NCI-H2196 treated with DMSO at 0.1 percent for 48 hours (cell line): ENCODE data around the gene ALDH18A1.

Experiments
- DNase-seq: peaks from one replicate; lab custom pipeline; 2025; ENCODE audit not compliant: unreplicated experiment; lab: John Stamatoyannopoulos, UW

Gene ALDH18A1

GRCh38 chr10:95588025-95588424 lies 68.5 kb downstream of the ALDH18A1 start:
- no peak for DNase-seq

- no peak for DNase-seq
Observed at GRCh38 chr10:95579835-95580535, 76.5 kb downstream of the ALDH18A1 start.

- no peak for DNase-seq
Observed at GRCh38 chr10:95579292-95579691, 77.2 kb downstream of the ALDH18A1 start.

- no peak for DNase-seq
Observed at GRCh38 chr10:95578619-95579018, 77.9 kb downstream of the ALDH18A1 start.

- no peak for DNase-seq
Observed at GRCh38 chr10:95574649-95575365, 81.7 kb downstream of the ALDH18A1 start.

- DNase-seq = no peak
Observed at GRCh38 chr10:95573964-95574604, 82.4 kb downstream of the ALDH18A1 start.

GRCh38 chr10:95573527-95573926 lies 83.0 kb downstream of the ALDH18A1 start:
- no peak for DNase-seq

GRCh38 chr10:95572131-95572820 lies 84.2 kb downstream of the ALDH18A1 start:
- DNase-seq = no peak

- no peak for DNase-seq
Observed at GRCh38 chr10:95571390-95571789, 85.1 kb downstream of the ALDH18A1 start.

GRCh38 chr10:95569368-95569767 lies 87.1 kb downstream of the ALDH18A1 start:
- no peak for DNase-seq

GRCh38 chr10:95567903-95568630 lies 88.4 kb downstream of the ALDH18A1 start:
- no peak for DNase-seq

GRCh38 chr10:95566136-95566535 lies 90.4 kb downstream of the ALDH18A1 start:
- DNase-seq = no peak

GRCh38 chr10:95565336-95565735 lies 91.2 kb downstream of the ALDH18A1 start:
- no peak for DNase-seq

- no peak for DNase-seq
Observed at GRCh38 chr10:95564291-95564690, 92.2 kb downstream of the ALDH18A1 start.

- DNase-seq = no peak
Observed at GRCh38 chr10:95562341-95562965, 94.1 kb downstream of the ALDH18A1 start.

- DNase-seq = no peak
Observed at GRCh38 chr10:95561864-95562177, 94.7 kb downstream of the ALDH18A1 start.

GRCh38 chr10:95561177-95561863 lies 95.2 kb downstream of the ALDH18A1 start, which contains the start of gene SORBS1:
Gene SORBS1 (minus strand): TSS chr10:95561371. CDS start chr10:95441135, 120,236 bp downstream.
- DNase-seq = peak; percentile 74

- DNase-seq = no peak
Observed at GRCh38 chr10:95560278-95561176, 96.0 kb downstream of the ALDH18A1 start.

GRCh38 chr10:95559896-95560277 lies 96.6 kb downstream of the ALDH18A1 start:
- DNase-seq = no peak
